ENCODE data around the gene CHD2. TPM values are rescaled to one million over a fixed set of nuclear protein-coding genes. Genes with fewer than 3 reads are reported as not detected.

Gene CHD2
- total and polyA plus RNA-seq, 2 experiments from 2014 or later = 36.5 to 39.0 TPM

GRCh38 chr15:92925454-92925853 is 25.3 kb downstream of the CHD2 start:
- H3K27me3 ChIP-seq (replicated peaks; ENCODE audit: insufficient read depth) = no peaks in the 10 kb centered on the region
- TF ChIP-seq EZH2phosphoT487 (IDR thresholded peaks at IDR 0.05; ENCODE audit: insufficient read depth, low read depth) = no peak
- no peak for TF ChIP-seq EZH2 (IDR thresholded peaks at IDR 0.05; ENCODE audit: insufficient read depth, poor library complexity, severe bottlenecking)
- H3K79me2 ChIP-seq (ENCODE audit: insufficient read depth) = peaks cover 100% of the 10 kb centered on the region
- no peak for DNase-seq
- H3K36me3 ChIP-seq (ENCODE audit: low read depth) = peaks cover 61% of the 10 kb centered on the region
- no peak overlapping the region for H3K9ac ChIP-seq
- H3F3A ChIP-seq (ENCODE audit: insufficient read depth) = peaks cover 93% of the 10 kb centered on the region
- H3K9me2 ChIP-seq (ENCODE audit: insufficient read depth) = no peaks in the 10 kb centered on the region
- in situ Hi-C loops (cut with MboI) = no loop called here
- H2AFZ ChIP-seq = no peak overlapping the region
- H3K27ac ChIP-seq = peak overlapping the region; percentile 8; the same call in 1 of the 2 replicates
- 94 to 100% methylated on average over 2 of the region's 2 CpGs for WGBS, 2 experiments (ENCODE audit: low coverage in 1 of 2, low lambda C conversion rate in 2 of 2, missing lambda C conversion rate in 2 of 2)
- peaks cover 71% of the 10 kb centered on the region for H3K4me1 ChIP-seq (ENCODE audit: insufficient read depth)
- H3K9me3 ChIP-seq (ENCODE audit: low read depth) = no peaks in the 10 kb centered on the region
- no peaks in the 10 kb centered on the region for H4K20me1 ChIP-seq (ENCODE audit: insufficient read depth)
- H3K4me2 ChIP-seq (ENCODE audit: unreplicated experiment) = no peak overlapping the region
- H3K4me3 ChIP-seq = no peak overlapping the region

GRCh38 chr15:92928225-92928750 is 28.2 kb downstream of the CHD2 start:
- Histone ChIP-seq H3K36me3 (ENCODE audit: low read depth) (peaks cover 74% of the 10 kb centered on the region), H3K4me1 (ENCODE audit: insufficient read depth) (peaks cover 53% of the 10 kb centered on the region), H3K9me2 (ENCODE audit: insufficient read depth) (no peaks in the 10 kb centered on the region), H3K79me2 (ENCODE audit: insufficient read depth) (peaks cover 93% of the 10 kb centered on the region), H3K4me2 (ENCODE audit: unreplicated experiment) (no peak overlapping the region), H3K4me3 (no peak overlapping the region), H3K9ac (peak overlapping the region; percentile 7; the same call in 1 of the 2 replicates), H3K27ac (peak overlapping the region; percentile 68), H3K9me3 (ENCODE audit: low read depth) (no peaks in the 10 kb centered on the region), H2AFZ (no peak overlapping the region), H3K27me3 (replicated peaks; ENCODE audit: insufficient read depth) (no peaks in the 10 kb centered on the region), H3F3A (ENCODE audit: insufficient read depth) (peaks cover 91% of the 10 kb centered on the region), H4K20me1 (ENCODE audit: insufficient read depth) (no peaks in the 10 kb centered on the region; the same call in 1 of the 2 replicates)
- WGBS, 2 experiments (ENCODE audit: low coverage in 1 of 2, low lambda C conversion rate in 2 of 2, missing lambda C conversion rate in 2 of 2) = 96 to 99% methylated on average over 3 of the region's 3 CpGs
- no peak for TF ChIP-seq EZH2phosphoT487 (IDR thresholded peaks at IDR 0.05; ENCODE audit: insufficient read depth, low read depth)
- no peak for TF ChIP-seq EZH2 (IDR thresholded peaks at IDR 0.05; ENCODE audit: insufficient read depth, poor library complexity, severe bottlenecking)
- in situ Hi-C loops (cut with MboI) = no loop called here
- peak; percentile 46 for DNase-seq

GRCh38 chr15:92929002-92929401 is 28.9 kb downstream of the CHD2 start:
- in situ Hi-C loops (cut with MboI) = no loop called here
- H3K79me2 ChIP-seq (ENCODE audit: insufficient read depth) = peaks cover 93% of the 10 kb centered on the region

GRCh38 chr15:92930054-92930621 is 30.0 kb downstream of the CHD2 start:
- peak; percentile 35 for DNase-seq
- Histone ChIP-seq H3K27me3 (replicated peaks; ENCODE audit: insufficient read depth) (no peaks in the 10 kb centered on the region), H3K27ac (peak overlapping the region; percentile 68), H3K4me2 (ENCODE audit: unreplicated experiment) (peak overlapping the region; percentile 57), H3K79me2 (ENCODE audit: insufficient read depth) (peaks cover 93% of the 10 kb centered on the region), H3K4me1 (ENCODE audit: insufficient read depth) (peaks cover 43% of the 10 kb centered on the region), H3K9ac (no peak overlapping the region), H3K9me3 (ENCODE audit: low read depth) (no peaks in the 10 kb centered on the region), H3K4me3 (no peak overlapping the region), H2AFZ (no peak overlapping the region), H3K36me3 (ENCODE audit: low read depth) (peaks cover 81% of the 10 kb centered on the region), H3K9me2 (ENCODE audit: insufficient read depth) (no peaks in the 10 kb centered on the region), H3F3A (ENCODE audit: insufficient read depth) (peaks cover 92% of the 10 kb centered on the region), H4K20me1 (ENCODE audit: insufficient read depth) (no peaks in the 10 kb centered on the region; the same call in 1 of the 2 replicates)
- in situ Hi-C loops (cut with MboI) = no loop called here
- no peak for TF ChIP-seq EZH2 (IDR thresholded peaks at IDR 0.05; ENCODE audit: insufficient read depth, poor library complexity, severe bottlenecking)
- no peak for TF ChIP-seq EZH2phosphoT487 (IDR thresholded peaks at IDR 0.05; ENCODE audit: insufficient read depth, low read depth)
- WGBS, 2 experiments (ENCODE audit: low coverage in 1 of 2, low lambda C conversion rate in 2 of 2, missing lambda C conversion rate in 2 of 2) = 45 to 46% methylated on average over 3 of the region's 3 CpGs

More at GRCh38 chr15:92929002-92929401, 28.9 kb downstream of the CHD2 start:
- Histone ChIP-seq H3K27me3 (replicated peaks; ENCODE audit: insufficient read depth) (no peaks in the 10 kb centered on the region), H3K9me2 (ENCODE audit: insufficient read depth) (no peaks in the 10 kb centered on the region), H4K20me1 (ENCODE audit: insufficient read depth) (no peaks in the 10 kb centered on the region; the same call in 1 of the 2 replicates), H3K4me3 (no peak overlapping the region), H3K4me2 (ENCODE audit: unreplicated experiment) (no peak overlapping the region), H3K36me3 (ENCODE audit: low read depth) (peaks cover 81% of the 10 kb centered on the region), H3K4me1 (ENCODE audit: insufficient read depth) (peaks cover 50% of the 10 kb centered on the region), H2AFZ (no peak overlapping the region), H3K9ac (no peak overlapping the region), H3K27ac (peak overlapping the region; percentile 68), H3K9me3 (ENCODE audit: low read depth) (no peaks in the 10 kb centered on the region), H3F3A (ENCODE audit: insufficient read depth) (peaks cover 93% of the 10 kb centered on the region)
- no peak for DNase-seq
- TF ChIP-seq EZH2phosphoT487 (IDR thresholded peaks at IDR 0.05; ENCODE audit: insufficient read depth, low read depth) (no peak), EZH2 (IDR thresholded peaks at IDR 0.05; ENCODE audit: insufficient read depth, poor library complexity, severe bottlenecking) (no peak)
- 84 to 85% methylated on average over 6 of the region's 6 CpGs for WGBS, 2 experiments (ENCODE audit: low coverage in 1 of 2, low lambda C conversion rate in 2 of 2, missing lambda C conversion rate in 2 of 2)

All from GM23248 (cell line).